Measurements from ENCODE around the gene TLR9. TPM values are rescaled to one million over a fixed set of nuclear protein-coding genes. Genes with fewer than 3 reads are reported as not detected.
A peak's percentile ranks its signal among the peaks of the same experiment; 100 is the strongest.

The TLR9 gene
- polyA plus RNA-seq, 3 donors = 0.09 to 0.27 (median 0.17) TPM

GRCh38 chr3:52202384-52203077 lies 22.9 kb downstream of the TLR9 start:
- DNase-seq (ENCODE audit: extremely low read depth in 1 of 11, low read depth in 9 of 11, low spot score in 4 of 11) = no peak

DNA sequence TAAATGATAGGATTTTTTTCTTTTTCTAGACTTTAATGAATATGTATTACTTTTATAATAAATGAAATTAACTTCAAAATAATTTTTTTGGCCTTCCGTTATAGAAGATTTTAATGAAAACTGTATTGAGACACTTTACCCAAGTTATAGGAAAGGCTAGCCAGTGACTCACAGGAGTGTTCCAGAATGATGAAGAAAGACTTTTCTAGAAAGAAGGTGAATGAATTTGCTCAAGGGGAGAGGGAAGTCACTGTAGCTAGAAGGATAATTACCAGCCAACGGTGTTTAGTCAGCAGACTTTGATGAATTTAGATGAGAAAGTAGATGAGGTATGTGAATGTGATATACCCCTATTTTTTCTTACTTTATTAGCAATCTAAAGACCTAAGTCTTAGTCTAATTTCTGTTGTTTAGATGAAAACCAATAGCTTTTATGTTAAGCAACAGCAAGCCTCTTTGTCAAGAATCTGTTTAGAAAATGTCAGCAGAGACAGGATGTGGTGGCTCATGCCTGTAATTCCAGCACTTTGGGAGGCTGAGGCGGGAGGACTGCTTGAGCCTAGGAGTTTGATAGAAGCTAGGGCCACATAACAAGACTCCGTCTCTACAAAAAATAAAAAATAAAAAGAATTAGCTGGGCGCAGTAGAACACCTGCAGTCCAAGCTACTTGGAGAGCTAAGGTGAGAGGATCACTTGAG lies 24.3 kb downstream of the TLR9 start:
- DNase-seq (ENCODE audit: extremely low read depth in 1 of 11, low read depth in 9 of 11, low spot score in 4 of 11) = no peak

GRCh38 chr3:52198643-52199608 lies 26.5 kb downstream of the TLR9 start:
- no peak for DNase-seq (ENCODE audit: extremely low read depth in 1 of 11, low read depth in 9 of 11, low spot score in 4 of 11)

GRCh38 chr3:52197842-52198625 lies 27.4 kb downstream of the TLR9 start, which contains the start of gene ALAS1:
Gene ALAS1, plus strand, starts transcription at chr3:52198160. Its CDS starts 1,082 bp downstream, at chr3:52199242.
- DNase-seq (ENCODE audit: extremely low read depth in 1 of 11, low read depth in 9 of 11, low spot score in 4 of 11) = peak; percentile 79 to 94 (median 89)

DNA sequence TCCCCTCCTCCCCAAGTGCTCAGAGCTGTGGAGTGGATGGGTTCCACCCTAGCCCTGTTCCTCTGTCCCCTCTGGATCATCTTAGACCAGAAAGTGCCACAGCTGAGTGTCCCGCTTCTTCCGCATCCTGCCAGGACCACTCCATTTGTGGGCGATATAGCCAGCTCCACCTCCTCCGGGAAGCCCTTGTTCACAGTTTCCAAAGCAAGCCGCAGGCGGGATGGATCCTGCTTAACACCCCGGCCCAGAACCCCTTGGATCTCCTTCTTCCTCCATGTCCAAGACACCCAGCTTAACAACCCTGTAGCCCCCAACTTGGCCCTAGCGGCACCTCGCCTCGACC lies 28.0 kb downstream of the TLR9 start:
- no peak for DNase-seq (ENCODE audit: extremely low read depth in 1 of 11, low read depth in 9 of 11, low spot score in 4 of 11)

- DNase-seq (ENCODE audit: extremely low read depth in 1 of 11, low read depth in 9 of 11, low spot score in 4 of 11) = no peak
Measured at GRCh38 chr3:52196977-52197376, 28.5 kb downstream of the TLR9 start.

DNA sequence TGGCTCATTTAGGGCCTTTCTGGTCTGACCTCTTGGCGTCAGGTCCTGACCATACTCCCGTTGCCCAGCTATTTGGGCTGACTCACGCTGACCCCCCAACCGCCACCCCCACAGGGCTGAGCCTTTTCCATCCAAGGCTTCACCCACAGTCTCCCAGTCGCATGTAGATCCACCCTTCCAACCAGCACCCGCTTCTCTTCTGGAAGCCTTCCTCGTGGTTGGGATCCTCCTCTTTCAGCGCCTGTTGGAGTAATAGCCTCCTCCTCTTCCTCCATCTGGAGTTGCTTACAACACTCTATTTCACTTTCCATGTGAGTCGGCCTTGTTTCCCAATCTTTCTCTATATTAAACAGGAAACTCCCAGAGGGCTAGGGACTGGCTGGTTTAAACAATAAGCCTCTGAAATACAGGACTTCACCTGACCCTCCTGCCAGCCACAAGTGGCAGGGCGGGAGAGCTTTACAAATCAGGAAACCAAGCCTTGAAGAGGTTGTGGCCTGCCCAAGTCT lies 29.6 kb downstream of the TLR9 start:
- DNase-seq (ENCODE audit: extremely low read depth in 1 of 11, low read depth in 9 of 11, low spot score in 4 of 11) = no peak

DNA sequence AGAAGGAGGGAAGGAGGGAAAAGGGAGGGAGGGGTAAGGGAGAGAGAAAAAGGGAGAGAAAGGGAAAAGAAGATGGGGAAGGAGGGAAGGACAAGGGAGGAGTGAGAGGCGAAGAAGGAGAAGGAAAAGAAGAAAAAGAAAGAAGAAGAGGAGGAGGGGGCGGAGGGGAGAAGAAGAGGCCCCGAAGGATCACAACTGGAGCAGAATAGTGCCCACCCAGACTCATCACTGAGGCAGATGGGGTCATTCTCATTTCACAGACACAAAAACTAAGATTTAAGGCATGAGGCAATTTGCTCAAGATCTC lies 30.2 kb downstream of the TLR9 start:
- no peak for DNase-seq (ENCODE audit: extremely low read depth in 1 of 11, low read depth in 9 of 11, low spot score in 4 of 11)

- peak in 5 of 11 donors; percentile 44 to 64 (median 52) for DNase-seq (ENCODE audit: extremely low read depth in 1 of 11, low read depth in 9 of 11, low spot score in 4 of 11)
Measured at GRCh38 chr3:52194485-52195290, 30.8 kb downstream of the TLR9 start.

- DNase-seq (ENCODE audit: extremely low read depth in 1 of 11, low read depth in 9 of 11, low spot score in 4 of 11) = no peak
Measured at GRCh38 chr3:52193065-52193464, 32.4 kb downstream of the TLR9 start.

DNA sequence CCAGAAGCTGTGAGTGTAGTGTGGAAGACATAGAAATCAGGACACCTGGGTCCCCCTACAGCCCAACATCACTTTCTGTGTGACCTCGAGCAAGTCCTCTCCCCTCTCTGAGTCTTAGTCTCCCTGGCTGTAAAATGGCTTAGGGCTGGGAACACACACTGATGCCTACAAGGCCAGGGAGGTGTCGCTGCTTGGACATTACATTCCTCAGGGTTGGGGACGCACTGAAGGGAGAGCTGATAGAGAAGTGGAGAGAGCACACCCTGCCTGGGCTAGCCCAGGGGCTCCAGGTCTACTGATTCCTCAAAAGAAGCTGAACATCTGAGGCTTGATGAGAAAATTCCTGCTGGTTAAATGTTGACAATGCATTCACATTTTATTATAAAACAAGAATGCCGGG lies 33.8 kb downstream of the TLR9 start:
- DNase-seq (ENCODE audit: extremely low read depth in 1 of 11, low read depth in 9 of 11, low spot score in 4 of 11) = no peak

DNA sequence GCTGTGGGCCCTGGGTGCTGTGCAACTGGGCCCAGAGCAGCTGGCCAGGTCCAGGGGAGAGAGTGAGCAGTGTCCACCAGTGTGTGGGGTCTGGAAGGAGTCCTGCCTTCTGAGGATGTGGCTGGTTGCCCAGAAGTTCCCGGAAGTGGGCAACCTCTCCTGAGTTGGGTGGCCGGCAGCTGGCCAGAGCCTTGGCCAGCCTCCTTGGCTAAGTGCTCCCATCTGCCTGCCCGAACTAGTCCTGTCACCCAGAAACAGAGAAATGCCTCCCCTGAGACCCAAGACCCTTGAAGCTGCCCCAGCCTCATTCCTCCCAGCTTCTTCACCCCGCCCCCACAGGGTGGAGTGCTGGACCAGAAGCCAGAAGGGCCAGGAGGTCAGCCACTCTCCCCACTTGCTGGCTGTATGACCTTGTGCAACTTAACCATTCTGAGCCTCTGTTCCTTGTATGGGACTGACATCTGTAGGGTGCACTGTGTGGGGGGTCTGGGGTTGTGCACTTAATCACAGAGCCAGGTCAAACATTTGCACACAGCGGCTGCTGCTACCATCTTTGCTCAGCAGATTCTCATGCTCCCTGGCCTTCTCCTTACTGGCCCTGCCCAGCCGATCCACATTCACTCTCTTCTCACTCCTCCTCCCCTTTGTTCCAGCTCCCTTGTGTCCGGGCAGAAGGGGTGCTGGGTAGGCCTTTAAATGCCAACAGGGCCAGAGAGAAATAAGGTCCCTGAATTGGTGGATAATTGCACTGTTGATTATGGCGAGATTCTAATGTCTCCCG lies 35.0 kb downstream of the TLR9 start:
- no peak for DNase-seq (ENCODE audit: extremely low read depth in 1 of 11, low read depth in 9 of 11, low spot score in 4 of 11)

- no peak for DNase-seq (ENCODE audit: extremely low read depth in 1 of 11, low read depth in 9 of 11, low spot score in 4 of 11)
Measured at GRCh38 chr3:52188556-52188955, 36.9 kb downstream of the TLR9 start.

GRCh38 chr3:52186729-52187128 lies 38.7 kb downstream of the TLR9 start:
- DNase-seq (ENCODE audit: extremely low read depth in 1 of 11, low read depth in 9 of 11, low spot score in 4 of 11) = no peak

DNA sequence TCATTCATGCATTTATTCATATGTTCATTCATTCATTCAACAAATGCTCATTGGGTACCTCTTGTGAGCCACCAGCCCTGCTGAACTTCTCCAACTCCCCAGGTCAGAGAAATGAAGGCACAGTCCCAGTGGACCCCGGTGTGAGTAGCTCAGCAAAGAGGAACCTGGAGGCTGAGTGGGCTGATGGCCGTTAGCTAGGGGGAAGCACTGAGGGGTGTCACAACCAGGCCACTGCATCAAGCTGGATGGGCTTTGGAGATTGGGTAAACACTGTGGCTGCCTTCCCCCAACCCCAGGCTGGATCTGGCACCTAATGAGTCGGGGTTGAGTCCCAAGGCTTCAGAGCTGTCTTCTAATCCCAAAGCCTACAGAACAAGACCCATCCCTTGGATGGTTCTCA lies 39.6 kb downstream of the TLR9 start:
- no peak for DNase-seq (ENCODE audit: extremely low read depth in 1 of 11, low read depth in 9 of 11, low spot score in 4 of 11)

DNA sequence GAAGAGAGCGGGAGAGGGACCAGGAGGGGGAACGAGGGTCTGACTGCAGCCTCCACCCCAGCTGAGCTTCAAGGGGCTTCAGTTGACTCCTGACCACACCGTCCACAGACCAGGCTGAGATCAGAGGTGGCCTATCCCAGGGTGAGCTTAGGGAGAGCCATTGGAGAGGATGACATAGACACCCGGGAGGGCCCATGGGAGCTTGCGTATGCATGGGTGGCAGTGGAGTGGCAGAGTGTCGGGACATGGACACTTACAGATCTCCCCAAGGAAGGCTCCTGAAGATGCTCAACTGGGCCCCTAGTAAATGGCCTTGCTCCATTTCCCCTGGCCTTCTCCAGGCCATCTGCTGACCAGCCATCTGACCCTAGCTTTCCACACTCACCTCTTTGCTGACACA lies 40.1 kb downstream of the TLR9 start:
- no peak for DNase-seq (ENCODE audit: extremely low read depth in 1 of 11, low read depth in 9 of 11, low spot score in 4 of 11)

GRCh38 chr3:52184690-52185089 lies 40.8 kb downstream of the TLR9 start:
- DNase-seq (ENCODE audit: extremely low read depth in 1 of 11, low read depth in 9 of 11, low spot score in 4 of 11) = no peak

All from renal cortex interstitium (tissue), 11 donors.